Jurkat, Clone E6-1 (cell line): ENCODE results near the gene SLC25A12. TPM values are rescaled to one million over a fixed set of nuclear protein-coding genes. Genes with fewer than 3 reads are reported as not detected.
"Not testable (repeated sequence)": the region's sequence is repeated elsewhere in the genome, so short reads cannot be mapped to it uniquely, and the experiment has no call there.

Source experiments
- DNase-seq: peaks from one replicate; pipeline ENCODE4 v3.0.0-alpha.2; 2011; ENCODE audit warnings: low read depth, low spot score
- H3K4me3 ChIP-seq: 2 replicates; pipeline ENCODE4 v1.5.1; 2011; ENCODE audit warnings: mild to moderate bottlenecking, low read length, control low read depth, moderate library complexity
- polyA plus RNA-seq: library from polyadenylated mRNA; unstranded; fragments of >200 nt; gene quantifications from one replicate; pipeline ENCODE4 v1.2.1, GENCODE V29; 2012; ENCODE audit warnings: missing spikeins; ENCODE audit not compliant: insufficient read length, insufficient read depth

SLC25A12 gene, protein sequence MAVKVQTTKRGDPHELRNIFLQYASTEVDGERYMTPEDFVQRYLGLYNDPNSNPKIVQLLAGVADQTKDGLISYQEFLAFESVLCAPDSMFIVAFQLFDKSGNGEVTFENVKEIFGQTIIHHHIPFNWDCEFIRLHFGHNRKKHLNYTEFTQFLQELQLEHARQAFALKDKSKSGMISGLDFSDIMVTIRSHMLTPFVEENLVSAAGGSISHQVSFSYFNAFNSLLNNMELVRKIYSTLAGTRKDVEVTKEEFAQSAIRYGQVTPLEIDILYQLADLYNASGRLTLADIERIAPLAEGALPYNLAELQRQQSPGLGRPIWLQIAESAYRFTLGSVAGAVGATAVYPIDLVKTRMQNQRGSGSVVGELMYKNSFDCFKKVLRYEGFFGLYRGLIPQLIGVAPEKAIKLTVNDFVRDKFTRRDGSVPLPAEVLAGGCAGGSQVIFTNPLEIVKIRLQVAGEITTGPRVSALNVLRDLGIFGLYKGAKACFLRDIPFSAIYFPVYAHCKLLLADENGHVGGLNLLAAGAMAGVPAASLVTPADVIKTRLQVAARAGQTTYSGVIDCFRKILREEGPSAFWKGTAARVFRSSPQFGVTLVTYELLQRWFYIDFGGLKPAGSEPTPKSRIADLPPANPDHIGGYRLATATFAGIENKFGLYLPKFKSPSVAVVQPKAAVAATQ
- 17.9 TPM for polyA plus RNA-seq

DNA sequence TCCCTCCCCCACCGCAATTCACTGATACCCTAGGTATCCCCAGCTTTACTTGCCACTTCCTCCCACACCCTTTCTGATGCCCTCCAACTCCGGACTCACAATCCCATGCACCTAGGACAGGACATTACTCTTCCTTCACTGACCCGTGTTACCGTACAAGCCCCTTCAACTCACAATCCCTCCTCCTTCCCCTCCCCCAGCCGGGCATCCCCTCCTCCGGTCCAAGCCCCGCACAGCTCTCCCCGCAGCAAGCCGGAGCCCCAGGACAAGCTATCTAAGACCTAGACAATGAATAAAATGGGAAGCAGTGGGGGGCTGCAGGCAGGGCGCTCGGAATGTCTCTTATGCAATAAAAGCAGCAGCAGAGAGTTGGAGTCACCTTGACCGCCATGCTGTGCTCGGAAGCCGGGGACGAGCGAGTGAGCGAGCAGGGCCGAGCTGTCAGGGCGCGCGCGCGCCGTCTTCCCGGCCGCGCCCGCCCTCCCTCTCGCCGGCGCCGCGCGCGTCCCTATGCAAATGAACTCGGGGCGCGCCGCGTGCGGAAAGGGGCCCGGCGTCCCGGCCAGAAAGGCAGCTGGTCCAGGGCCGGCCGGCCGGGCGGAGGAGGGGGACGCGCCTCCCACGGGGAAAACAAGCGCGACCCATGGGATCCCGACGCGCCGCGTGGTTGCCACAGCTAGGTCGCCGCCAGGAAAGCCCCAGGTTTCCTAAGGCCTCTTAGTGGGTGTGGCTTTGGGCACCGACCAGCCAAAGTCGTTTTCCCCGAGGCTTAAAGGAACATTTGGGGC lies at the start of gene SLC25A12:
SLC25A12 (minus strand) TSS at position 421 of the 788 bp plus-strand sequence; CDS start at position 391, 30 bp downstream.
- peak within 1 kb of the TSS; percentile 75 for H3K4me3 ChIP-seq
- peak; percentile 57 for DNase-seq

DNA sequence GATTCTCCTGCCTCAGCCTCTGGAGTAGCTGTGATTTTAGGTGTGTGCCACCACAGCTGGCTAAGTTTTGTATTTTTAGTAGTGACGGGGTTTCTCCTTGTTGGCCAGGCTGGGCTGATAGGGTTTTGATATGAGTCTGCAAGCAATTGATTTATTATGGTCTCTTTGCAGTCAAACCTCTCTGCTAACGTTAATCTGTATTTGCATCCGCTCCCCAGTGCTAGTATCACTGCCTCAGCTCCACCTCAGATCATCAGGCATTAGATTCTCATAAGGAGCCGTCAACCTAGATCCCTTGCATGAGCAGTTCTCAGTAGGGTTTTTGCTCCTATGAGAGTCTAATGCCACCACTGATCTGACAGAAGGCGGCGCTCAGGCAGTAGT lies 47.3 kb upstream of the SLC25A12 start:
- no peak for DNase-seq
- H3K4me3 ChIP-seq, result no peak overlapping the region

DNA sequence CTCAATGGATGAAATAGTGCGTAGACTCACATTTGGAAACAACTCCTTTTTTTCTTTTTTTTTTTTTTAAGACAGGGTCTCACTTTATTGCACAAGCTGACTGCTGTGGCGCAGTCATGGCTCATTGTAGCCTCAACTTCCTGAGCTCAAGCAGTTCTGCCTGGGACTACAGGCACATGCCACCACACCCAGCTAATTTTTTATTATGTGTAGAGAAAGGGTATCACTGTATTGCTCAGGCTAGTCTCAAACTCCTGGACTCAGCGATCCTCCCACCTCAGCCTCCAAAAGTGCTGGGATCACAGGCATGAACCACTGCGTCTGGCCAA lies 45.7 kb upstream of the SLC25A12 start:
- no peak overlapping the region for H3K4me3 ChIP-seq
- no peak for DNase-seq

DNA sequence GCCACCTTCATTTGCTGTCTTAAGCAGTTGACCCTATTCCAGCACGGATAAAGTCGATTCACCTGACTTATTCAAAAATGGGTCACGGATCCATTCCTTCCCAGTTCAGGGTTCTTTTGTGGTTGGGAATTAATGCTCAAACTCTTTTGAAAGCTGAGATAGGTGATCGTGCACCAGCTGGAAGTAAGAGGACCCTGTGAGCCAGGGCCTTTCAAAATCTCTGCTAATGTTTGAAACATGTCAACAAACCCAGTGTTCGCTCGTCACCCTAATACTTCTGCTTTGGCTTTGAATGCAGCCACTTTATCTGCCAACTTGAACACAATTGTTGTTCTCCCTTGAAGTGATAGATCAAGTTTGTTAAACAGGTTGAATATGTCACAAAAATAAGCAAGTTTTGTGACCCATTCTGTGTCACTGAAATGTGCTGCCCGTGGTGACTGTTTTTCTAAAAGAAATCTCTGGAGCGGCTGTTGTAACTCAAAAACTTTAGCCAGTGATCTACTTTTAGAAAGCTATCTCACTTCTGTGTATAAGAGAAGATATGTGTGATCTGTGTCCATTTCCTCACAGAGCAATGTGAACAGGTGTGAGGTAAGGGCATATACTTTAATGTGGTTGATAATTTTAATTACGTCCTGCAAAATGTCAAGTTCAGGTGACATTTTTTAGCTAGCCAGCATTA lies 45.2 kb upstream of the SLC25A12 start:
- DNase-seq, result no peak
- H3K4me3 ChIP-seq, result no peak overlapping the region

DNA sequence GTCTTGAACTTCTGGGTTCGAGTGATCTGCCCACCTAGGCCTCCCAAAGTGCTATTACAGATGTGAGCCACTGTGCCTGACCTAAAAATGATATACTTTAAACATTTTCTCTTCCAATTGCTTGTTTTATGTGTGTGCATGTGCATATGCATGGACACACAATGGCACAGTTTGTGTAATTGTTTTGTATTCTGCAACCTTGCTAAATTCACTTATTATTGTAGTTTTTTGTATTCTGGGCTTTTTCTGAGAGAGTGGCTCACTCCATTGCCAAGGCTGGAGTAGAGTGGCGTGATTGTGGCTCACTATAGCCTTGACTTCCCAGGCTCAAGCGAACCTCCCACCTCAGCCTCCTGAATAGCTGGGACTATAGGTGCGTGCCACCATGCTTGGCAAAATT lies 36.3 kb upstream of the SLC25A12 start:
- no peak overlapping the region for H3K4me3 ChIP-seq
- DNase-seq, result no peak

DNA sequence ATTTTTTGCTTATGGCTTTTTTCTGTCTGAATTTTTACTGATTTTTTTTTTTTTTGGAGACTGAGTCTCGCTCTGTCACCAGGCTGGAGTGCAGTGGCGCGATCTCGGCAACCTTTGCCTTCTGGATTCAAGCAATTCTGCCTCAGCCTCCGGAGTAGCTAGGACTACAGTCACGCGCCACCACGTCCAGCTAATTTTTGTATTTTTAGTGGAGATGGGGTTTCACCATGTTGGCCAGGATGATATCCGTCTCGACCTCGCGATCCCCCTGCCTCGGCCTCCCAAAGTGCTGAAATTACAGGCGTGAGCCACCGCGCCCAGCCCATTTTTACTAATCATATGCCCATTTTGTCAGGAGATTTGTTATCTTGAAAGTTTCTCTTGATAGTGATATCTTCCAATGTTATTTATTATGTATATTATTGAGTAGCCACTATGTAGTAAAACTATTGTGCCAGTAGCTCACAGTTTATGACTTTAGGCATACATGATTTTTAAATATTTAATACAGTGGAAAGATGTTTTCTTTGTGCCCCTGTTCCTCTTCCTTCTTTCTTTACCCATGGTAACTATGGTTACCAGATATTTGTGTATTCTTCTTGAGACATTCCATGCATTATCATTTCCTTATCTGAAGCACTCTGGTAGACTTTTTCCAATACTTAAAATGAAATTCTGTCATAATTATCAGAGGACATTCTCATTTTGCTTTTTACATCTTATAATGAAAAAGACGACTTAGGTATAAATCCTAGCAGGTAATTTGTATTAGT lies 30.3 kb upstream of the SLC25A12 start:
- no peak overlapping the region for H3K4me3 ChIP-seq
- DNase-seq, result no peak

DNA sequence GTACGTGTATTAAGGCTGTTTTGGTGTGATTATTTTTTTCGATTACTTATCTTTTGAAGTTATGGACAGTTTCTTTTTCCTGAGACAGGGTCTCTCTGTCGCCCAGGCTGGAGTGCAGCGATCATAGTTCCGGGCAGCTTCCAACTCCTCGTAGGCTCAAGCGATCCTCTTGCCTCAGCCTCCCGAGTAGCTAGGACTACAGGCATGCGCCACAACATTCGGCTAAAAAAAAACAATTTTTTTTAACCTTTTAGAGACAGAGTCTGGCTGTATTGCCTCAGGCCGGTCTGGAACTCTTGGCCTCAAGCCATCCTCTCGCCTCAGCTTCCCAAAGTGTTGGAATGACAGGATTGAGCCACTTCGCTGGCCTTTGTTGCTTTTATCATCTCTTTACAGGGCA lies 29.2 kb upstream of the SLC25A12 start:
- peak overlapping the region; percentile 91 for H3K4me3 ChIP-seq
- no peak for DNase-seq

DNA sequence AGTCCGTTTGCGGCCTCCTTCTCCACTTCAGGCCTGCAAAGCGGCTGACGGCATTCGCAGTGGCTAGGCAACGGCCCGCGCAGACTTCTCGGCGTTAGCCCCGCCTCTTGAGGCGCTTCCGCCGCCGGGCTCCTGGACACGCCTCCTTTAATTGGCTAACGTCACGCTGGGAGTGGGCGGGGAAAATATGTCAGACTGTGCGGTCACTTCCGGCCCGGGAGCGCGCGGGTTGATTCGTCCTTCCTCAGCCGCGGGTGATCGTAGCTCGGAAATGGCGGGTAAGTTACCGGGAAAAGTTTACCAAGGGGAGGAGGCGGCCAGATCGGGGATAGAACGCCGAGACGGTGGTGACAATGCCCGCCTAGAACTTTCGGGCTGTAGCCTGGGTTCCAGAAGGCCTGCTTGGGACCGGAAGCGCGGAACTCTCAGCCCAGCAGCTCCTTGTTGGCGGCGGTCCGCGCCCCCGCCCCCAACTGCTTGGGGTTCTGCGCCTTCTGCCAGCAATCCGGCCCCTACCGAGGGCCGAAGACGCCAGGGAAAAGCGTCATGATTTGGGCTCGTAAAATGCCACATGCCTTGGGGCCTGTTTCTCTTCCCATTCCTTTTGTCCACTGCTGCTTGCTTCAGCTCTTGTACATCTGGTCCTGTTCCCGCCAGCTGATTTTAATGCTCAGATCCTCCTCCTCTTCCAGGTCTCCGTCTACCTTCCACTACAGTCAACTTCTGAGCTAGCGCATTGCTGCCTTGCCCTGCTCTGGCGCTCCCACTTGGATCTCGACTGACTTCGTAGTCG lies 28.4 kb upstream of the SLC25A12 start, which contains the start of gene HAT1:
HAT1 (plus strand) TSS at position 232 of the 793 bp plus-strand sequence; CDS start at position 272, 40 bp downstream.
- DNase-seq, result peak; percentile 96
- H3K4me3 ChIP-seq, result peak within 1 kb of the TSS; percentile 91

DNA sequence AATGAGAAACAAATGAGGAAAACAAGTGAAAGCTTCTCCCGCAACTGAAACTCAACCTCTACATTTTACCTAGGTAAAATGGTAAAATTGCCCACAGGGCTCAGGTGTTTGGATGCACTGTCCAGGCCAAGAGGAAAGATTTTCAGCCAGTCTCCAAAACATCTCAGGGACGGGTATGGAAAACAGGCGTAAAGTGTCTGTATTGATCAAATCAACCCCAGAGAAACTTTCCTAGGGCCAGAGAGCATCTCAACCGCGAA lies 27.9 kb upstream of the SLC25A12 start:
- no peak for DNase-seq
- peak overlapping the region; percentile 91 for H3K4me3 ChIP-seq

DNA sequence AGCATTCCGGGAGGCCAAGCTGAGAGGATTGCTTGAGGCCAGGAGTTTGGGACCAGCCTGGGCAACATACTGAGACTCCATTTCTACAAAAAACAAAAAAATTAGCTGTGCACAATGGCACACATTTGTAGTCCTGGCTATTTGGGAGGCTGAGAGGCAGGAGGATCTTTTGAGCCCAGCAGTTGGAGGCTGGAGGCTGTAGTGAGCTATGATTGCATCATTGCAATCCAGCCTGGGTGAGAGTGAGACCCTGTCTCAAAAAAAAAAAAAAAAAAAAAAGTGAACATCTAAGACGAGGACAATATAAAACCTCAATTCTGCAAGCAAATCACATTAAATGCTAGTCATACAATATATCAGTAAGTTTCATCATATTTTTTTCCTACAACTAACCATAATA lies 25.4 kb upstream of the SLC25A12 start:
- H3K4me3 ChIP-seq, result no peak overlapping the region
- DNase-seq, result no peak

DNA sequence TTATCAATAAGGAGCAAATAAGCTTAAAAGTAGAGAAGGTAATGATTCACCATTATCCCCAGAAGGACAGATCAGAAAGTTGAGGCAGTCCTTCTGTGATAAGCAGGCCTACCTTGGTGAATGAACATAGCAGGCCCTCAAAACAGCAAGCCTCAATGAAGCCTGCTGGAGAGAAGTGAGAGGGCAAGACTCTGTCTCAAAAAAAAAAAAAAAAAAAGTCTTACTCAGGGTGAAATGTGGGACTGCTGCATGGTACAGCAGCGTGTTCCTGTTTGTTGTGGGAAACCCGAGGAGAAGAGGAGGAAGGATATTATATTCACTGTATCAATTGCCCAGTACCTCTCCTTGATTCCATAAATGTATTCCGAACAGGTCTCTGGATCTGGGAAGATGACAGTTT lies 19.5 kb upstream of the SLC25A12 start:
- DNase-seq, result no peak
- no peak overlapping the region for H3K4me3 ChIP-seq

DNA sequence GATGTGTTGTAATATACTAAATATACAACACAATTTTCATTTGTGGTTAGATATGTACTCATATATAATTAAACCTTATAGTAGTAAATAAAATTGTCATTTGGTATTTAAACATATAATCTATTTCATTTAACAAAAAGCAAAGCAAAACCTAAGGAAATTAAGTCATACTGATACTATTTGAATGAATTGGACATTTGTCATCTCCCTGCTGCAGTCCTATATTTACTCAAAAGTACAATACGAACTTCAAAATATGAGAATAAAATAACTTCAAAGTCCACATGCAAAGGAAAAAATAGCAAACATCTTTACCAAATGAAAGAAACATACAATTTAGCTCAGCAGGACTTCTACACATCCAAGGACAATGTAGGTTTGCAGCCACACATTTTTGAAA lies 16.4 kb upstream of the SLC25A12 start:
- DNase-seq, result no peak
- no peak overlapping the region for H3K4me3 ChIP-seq

DNA sequence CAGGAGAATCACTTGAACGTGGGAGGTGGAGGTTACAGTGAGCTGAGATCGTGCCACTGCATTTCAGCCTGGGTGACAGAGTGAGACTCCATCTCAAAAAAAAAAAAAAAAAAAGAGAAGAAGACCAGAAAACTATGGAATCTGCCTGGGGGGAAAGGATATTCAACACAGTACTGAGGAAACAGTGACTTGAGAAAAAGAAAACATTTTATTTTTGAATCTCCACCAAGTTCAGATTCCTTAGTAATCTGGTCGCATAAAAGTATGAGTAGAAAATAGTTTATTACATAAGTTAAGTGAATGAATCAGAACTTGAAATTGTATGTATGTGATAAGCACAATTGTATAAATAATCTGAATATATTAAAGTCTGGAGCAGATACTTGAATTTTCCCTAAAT lies 15.2 kb upstream of the SLC25A12 start:
- DNase-seq, result no peak
- H3K4me3 ChIP-seq, result no peak overlapping the region

DNA sequence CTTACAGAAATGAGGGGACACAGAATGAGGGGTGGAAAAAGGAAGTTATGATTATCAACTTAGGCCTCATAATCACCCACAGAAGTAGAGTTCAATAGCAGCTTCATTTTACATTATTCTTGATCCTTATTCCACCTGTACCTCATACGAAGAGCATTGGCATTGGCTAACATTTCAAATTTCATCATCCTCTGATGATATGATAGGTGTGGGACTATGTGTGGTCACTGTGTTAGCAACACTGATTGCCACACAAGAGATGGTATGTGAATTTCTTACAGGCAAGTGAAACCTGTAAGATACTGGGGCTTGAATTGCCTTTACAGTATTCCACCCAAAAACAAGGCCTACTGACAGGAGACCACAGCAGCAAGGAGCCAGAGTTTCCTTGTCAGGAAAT lies 14.2 kb upstream of the SLC25A12 start:
- no peak overlapping the region for H3K4me3 ChIP-seq
- no peak for DNase-seq

DNA sequence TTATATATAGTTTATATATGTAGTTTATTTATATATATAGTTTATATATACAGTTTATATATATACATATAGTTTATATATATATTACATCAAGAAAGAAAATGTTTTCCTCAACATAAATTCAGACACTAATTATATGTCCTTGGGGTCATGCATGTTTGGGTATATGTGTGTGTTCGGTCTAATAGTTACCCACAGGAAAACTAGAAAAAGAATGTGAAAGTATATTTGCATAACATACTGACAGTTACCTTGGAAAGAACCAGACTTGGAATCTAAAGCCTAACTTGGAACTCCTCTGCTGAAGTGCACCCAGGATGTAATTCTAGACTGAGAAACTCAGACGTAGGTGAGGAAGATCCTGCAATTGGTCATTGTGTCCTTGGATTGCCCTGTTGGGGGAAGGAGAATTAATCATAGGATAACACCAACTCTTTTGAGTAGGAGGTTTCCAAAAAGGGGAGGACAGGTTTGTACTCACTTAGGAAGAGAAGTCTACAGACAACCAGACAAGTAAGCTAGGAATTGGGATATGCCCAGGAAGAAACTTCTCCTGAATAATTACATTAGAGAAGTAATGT lies 8.9 kb upstream of the SLC25A12 start:
- DNase-seq, result no peak
- H3K4me3 ChIP-seq, result no peak overlapping the region

DNA sequence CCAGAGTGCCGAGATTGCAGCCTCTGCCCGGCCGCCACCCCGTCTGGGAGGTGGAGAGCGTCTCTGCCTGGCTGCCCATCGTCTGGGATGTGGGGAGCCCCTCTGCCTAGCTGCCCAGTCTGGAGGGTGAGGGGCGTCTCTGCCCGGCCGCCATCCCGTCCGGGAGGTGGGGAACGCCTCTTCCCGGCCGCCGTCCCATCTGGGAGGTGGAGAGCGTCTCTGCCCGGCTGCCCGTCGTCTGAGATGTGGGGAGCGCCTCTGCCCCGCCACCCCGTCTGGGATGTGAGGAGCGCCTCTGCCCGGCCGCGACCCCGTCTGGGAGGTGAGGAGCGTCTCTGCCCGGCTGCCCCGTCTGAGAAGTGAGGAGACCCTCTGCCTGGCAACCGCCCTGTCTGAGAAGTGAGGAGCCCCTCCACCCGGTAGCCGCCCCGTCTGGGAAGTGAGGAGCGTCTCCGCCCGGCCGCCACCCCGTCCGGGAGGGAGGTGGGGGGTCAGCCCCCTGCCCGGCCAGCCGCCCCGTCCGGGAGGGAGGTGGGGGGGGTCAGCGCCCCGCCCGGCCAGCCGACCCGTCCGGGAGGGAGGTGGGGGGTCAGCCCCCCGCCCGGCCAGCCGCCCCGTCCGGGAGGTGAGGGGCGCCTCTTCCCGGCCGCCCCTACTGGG lies 5.7 kb upstream of the SLC25A12 start:
- DNase-seq, H3K4me3 ChIP-seq: not testable (repeated sequence)

DNA sequence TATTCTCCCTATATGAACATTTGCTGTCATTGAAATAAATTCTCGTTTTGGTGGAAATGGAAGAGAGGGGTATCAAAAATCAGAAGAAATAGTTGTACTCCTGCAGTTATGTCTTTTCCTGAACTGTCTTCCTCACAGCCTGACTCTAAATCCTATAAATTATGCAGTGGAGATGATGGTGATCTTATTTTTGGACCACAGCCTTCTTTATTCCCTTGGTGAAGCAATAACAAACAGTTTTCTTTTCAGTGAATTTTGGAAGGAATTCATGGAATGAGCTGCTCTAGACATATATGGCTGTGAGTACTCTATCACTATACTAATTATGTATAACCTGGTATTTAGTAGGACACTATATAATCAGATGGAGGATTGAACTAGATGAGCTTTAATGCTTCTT lies 1.7 kb upstream of the SLC25A12 start:
- no peak overlapping the region for H3K4me3 ChIP-seq
- DNase-seq, result no peak
